AG09309 (cell line): Measurements from ENCODE around the gene MUC5AC.

Experiments
- DNase-seq: peaks from one replicate; pipeline ENCODE4 v3.0.0-alpha.2; 2010; ENCODE audit warnings: low read depth
- H3K4me3 ChIP-seq: 2 replicates; pipeline ENCODE4 v1.5.1; 2011; ENCODE audit warnings: mild to moderate bottlenecking, low read depth, low read length, moderate library complexity; ENCODE audit not compliant: control insufficient read depth
- TF ChIP-seq, protein P1 (sequence below): IDR thresholded peaks from 2 replicates; pipeline ENCODE4 v1.5.1; 2011; ENCODE audit warnings: mild to moderate bottlenecking, low read depth, low read length, inconsistent platforms; ENCODE audit not compliant: insufficient read depth, control insufficient read depth; ENCODE audit errors: missing control alignments

The MUC5AC gene

DNA sequence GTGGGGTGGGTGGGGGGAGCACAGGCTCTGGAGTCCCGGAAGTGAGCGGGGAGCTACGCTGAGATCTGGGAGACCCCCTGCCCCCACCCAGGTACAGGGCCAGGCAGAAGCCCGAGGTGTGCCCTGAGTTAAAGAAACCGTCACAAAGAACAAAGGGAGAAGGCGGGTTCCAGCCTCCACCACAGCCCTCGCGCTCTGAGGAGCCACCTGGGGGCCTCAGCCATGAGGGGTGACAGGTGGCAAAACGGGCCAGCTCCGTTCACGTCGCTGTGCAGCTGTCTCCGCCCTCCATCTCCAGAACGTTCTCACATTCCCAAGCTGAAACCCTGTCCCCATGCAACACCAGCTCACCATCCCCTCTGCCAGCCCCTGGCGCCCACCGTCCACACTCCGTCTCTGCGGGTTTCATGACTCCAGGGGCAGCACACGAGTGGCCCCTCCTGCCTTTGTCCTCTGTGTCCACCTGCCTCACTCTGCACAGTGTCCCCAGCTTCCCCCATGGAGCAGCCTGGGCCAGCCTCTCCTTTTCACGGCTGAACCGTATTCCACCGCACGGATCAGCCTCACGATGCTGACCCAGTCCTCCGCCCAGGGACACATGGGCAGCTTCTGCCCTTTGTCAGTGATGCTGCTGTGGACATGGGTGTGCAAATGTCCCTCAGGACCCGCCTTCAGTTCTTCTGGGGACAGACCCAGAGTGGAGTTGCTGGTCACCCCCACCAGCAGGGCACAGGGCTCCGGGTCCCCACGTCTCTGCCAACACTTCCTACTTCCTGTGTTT lies 63.4 kb downstream of the MUC5AC start:
- no peak overlapping the region for H3K4me3 ChIP-seq
- DNase-seq: no peak

DNA sequence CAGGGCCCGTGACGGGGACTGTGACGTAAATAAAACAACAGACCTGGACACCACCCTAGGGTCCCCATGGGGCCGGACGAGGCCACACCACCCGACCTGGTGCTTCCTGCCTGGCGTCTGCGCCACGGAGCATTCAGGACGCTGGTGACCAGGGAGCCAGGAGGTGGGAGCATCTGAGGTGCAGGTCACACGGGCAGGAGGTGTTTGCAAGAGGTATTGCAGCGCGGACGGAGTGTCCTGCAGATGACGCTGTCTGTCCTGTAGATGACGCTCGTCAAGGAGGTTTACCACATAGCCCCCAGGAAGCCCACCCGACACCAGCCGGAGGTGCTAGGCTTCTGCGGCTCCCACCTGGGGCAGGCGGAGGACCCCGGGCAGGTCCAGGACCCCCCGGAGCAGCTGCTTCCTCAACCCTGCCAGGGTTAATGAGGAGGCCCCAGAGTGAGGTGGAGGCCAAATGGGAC lies 64.1 kb downstream of the MUC5AC start:
- no peak for DNase-seq
- no peak overlapping the region for H3K4me3 ChIP-seq
- TF ChIP-seq, protein P1, sequence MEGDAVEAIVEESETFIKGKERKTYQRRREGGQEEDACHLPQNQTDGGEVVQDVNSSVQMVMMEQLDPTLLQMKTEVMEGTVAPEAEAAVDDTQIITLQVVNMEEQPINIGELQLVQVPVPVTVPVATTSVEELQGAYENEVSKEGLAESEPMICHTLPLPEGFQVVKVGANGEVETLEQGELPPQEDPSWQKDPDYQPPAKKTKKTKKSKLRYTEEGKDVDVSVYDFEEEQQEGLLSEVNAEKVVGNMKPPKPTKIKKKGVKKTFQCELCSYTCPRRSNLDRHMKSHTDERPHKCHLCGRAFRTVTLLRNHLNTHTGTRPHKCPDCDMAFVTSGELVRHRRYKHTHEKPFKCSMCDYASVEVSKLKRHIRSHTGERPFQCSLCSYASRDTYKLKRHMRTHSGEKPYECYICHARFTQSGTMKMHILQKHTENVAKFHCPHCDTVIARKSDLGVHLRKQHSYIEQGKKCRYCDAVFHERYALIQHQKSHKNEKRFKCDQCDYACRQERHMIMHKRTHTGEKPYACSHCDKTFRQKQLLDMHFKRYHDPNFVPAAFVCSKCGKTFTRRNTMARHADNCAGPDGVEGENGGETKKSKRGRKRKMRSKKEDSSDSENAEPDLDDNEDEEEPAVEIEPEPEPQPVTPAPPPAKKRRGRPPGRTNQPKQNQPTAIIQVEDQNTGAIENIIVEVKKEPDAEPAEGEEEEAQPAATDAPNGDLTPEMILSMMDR: no peak

More for the DNA sequence above, 63.4 kb downstream of the MUC5AC start:
- TF ChIP-seq, protein P1: no peak

DNA sequence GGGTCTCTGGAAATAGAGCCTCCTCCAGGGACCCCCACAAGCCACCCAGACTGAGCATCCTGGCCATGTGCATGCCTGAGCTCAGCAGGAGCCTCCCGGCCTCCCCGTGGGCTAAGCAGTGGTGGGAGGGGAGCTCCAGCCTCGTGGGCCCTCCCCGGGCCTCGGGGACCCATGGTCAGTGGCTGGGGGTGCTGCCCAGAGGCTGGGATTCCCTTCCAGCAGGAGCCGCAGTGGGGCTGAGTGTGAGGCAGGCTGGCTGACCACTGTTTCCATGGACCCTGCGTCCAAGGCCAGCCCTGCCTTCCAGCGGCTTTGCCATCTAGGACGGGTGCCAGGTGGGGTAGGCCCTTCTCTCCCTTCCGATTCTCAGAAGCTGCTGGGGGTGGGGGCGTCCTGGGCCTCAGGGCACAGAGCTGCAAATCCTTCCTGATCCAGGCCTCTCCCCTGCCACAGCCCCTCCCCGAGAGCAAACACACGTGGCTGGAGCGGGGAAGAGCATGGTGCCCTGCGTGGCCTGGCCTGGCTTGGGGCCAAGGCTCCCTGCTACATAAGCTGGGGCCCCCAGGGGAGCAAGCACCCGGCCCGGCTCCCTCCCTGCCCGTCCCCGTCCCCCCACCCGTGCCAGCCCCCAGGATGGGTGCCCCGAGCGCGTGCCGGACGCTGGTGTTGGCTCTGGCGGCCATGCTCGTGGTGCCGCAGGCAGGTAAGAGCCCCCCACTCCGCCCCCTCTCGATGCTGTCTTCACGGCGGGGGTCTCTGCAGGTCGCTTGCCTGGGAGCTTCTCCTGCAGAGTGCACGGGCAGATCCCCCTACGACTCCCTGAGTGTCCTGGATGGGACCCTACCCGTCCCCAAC lies 65.0 kb downstream of the MUC5AC start, which contains the start of gene MUC5B:
Gene MUC5B (plus strand): TSS at position 576 of the 855 bp plus-strand sequence. CDS start 58 bp downstream, at position 634.
- DNase-seq: no peak
- TF ChIP-seq, protein P1: no peak
- no peak within 1 kb of the TSS for H3K4me3 ChIP-seq

GRCh38 chr11:1223346-1224110 lies 65.8 kb downstream of the MUC5AC start:
- no peak for DNase-seq
- no peak overlapping the region for H3K4me3 ChIP-seq
- TF ChIP-seq, protein P1: no peak

DNA sequence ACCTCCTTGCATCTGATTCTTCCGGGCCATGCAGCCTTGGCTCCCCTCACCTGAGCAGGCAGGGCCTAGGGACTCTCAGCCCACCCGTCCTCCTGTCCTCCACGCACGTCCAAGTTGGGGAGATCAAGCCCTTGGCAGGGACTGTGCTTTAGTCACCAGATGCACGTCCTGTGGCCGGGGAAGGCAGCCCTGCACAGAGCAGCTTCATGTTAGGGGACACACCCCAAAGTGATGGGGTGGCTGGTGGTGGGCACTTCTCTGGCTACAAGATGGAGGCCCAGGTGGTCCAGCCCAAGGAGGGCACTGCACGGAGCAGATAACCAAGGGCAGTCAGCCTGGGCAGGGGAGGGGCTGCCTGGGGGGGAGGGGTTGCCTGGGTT lies 66.3 kb downstream of the MUC5AC start:
- no peak for DNase-seq
- TF ChIP-seq, protein P1: no peak
- H3K4me3 ChIP-seq: no peak overlapping the region
